HepG2 (cell line): ENCODE results near the gene AKR1A1. TPM values are rescaled to one million over a fixed set of nuclear protein-coding genes. Genes with fewer than 3 reads are reported as not detected.

Experiments used
- ARHGAP35 ChIP-seq: sonication (generic); formaldehyde crosslinking; IDR thresholded peaks from 2 replicates; pipeline ENCODE4 v1.9.0; 2022; ENCODE audit warnings: mild to moderate bottlenecking, inconsistent platforms, moderate library complexity, missing genetic modification reagents, borderline replicate concordance
- EP300 ChIP-seq, 3 experiments: sonication (generic) in 1 of 3; formaldehyde crosslinking in 1 of 3; IDR thresholded peaks; 2 replicates each; pipeline versions ENCODE4 v1.5.1 to v1.6.1; 2011 to 2020; ENCODE audit warnings: low read depth in 2 of 3, low read length in 2 of 3, borderline replicate concordance in 1 of 3, improper control_type of control experiment in 1 of 3, mild to moderate bottlenecking in 1 of 3, missing genetic modification reagents in 1 of 3, moderate library complexity in 1 of 3
- FOXP1 ChIP-seq, 2 experiments: fragments of 450-650 bp in 1 of 2; IDR thresholded peaks; 2 replicates each; pipeline ENCODE4 v1.6.1; 2017 to 2018; ENCODE audit warnings: antibody characterized with exemption in 1 of 2
- FUBP1 ChIP-seq: sonication (generic); formaldehyde crosslinking; IDR thresholded peaks from 2 replicates; pipeline ENCODE4 v1.5.1; 2020; ENCODE audit warnings: missing genetic modification reagents, mild to moderate bottlenecking, borderline replicate concordance
- GATA4 ChIP-seq: sonication (generic); IDR thresholded peaks from 2 replicates; pipeline ENCODE4 v1.6.1; 2016; ENCODE audit warnings: antibody characterized with exemption, low read depth, borderline replicate concordance
- GATAD2A ChIP-seq: IDR thresholded peaks from 2 replicates; pipeline ENCODE4 v1.6.1; 2016
- MYC ChIP-seq: sonication (generic); formaldehyde crosslinking; IDR thresholded peaks from 2 replicates; pipeline ENCODE4 v1.9.0; 2021; ENCODE audit warnings: missing genetic modification reagents, borderline replicate concordance
- NFE2L1 ChIP-seq: sonication (generic); formaldehyde crosslinking; IDR thresholded peaks from 2 replicates; pipeline ENCODE4 v1.4.0; 2020; ENCODE audit warnings: missing genetic modification reagents, mild to moderate bottlenecking, borderline replicate concordance
- PAWR ChIP-seq: sonication (generic); formaldehyde crosslinking; IDR thresholded peaks from 2 replicates; pipeline ENCODE4 v1.4.0; 2020; ENCODE audit warnings: missing genetic modification reagents, mild to moderate bottlenecking, borderline replicate concordance
- PRPF4 ChIP-seq: fragments of 200-400 bp; formaldehyde crosslinking; IDR thresholded peaks from 2 replicates; pipeline ENCODE4 v1.6.1; 2016; ENCODE audit warnings: low read length, low read depth; ENCODE audit not compliant: poor library complexity, severe bottlenecking
- SATB2 ChIP-seq: sonication (generic); formaldehyde crosslinking; IDR thresholded peaks from 2 replicates; pipeline ENCODE4 v1.5.0; 2020; ENCODE audit warnings: missing genetic modification reagents
- SKI ChIP-seq: fragments of 450-650 bp; IDR thresholded peaks from one replicate; pipeline ENCODE4 v1.6.1; 2018; ENCODE audit warnings: mild to moderate bottlenecking; ENCODE audit not compliant: partially characterized antibody
- SNAPC2 ChIP-seq: sonication (generic); formaldehyde crosslinking; IDR thresholded peaks from 2 replicates; pipeline ENCODE4 v1.8.1; 2022; ENCODE audit warnings: mild to moderate bottlenecking, missing genetic modification reagents
- SPEN ChIP-seq: sonication (generic); formaldehyde crosslinking; IDR thresholded peaks from 2 replicates; pipeline ENCODE4 v1.5.1; 2020; ENCODE audit warnings: low read depth, mild to moderate bottlenecking, missing genetic modification reagents
- STAG1 ChIP-seq: sonication (generic); formaldehyde crosslinking; IDR thresholded peaks from 2 replicates; pipeline ENCODE4 v1.4.0; 2020; ENCODE audit warnings: missing genetic modification reagents
- SYNCRIP ChIP-seq: fragments of 200-400 bp; formaldehyde crosslinking; IDR thresholded peaks from 2 replicates; pipeline ENCODE4 v1.6.1; 2018; ENCODE audit warnings: mild to moderate bottlenecking, low read depth, low read length; ENCODE audit not compliant: insufficient read depth
- TFE3 ChIP-seq: IDR thresholded peaks from 2 replicates; pipeline ENCODE4 v1.6.1; 2016
- TMF1 ChIP-seq: sonication (generic); formaldehyde crosslinking; IDR thresholded peaks from 2 replicates; pipeline ENCODE4 v1.8.1; 2022; ENCODE audit warnings: low read depth, missing genetic modification reagents
- ZBTB20 ChIP-seq: sonication (generic); formaldehyde crosslinking; IDR thresholded peaks from 2 replicates; pipeline ENCODE4 v1.8.1; 2023; ENCODE audit warnings: missing genetic modification reagents, low read depth, mild to moderate bottlenecking, borderline replicate concordance
- ZBTB21 ChIP-seq: sonication (generic); formaldehyde crosslinking; IDR thresholded peaks from 2 replicates; pipeline ENCODE4 v1.4.0; 2020; ENCODE audit warnings: missing genetic modification reagents
- ZNF180 ChIP-seq: sonication (generic); formaldehyde crosslinking; IDR thresholded peaks from 2 replicates; pipeline ENCODE4 v1.4.0; 2020; ENCODE audit warnings: low read depth, missing genetic modification reagents, borderline replicate concordance
- ZNF235 ChIP-seq: sonication (generic); formaldehyde crosslinking; IDR thresholded peaks from 2 replicates; pipeline ENCODE4 v1.8.1; 2023; ENCODE audit warnings: mild to moderate bottlenecking, missing genetic modification reagents, borderline replicate concordance
- ZNF441 ChIP-seq: sonication (generic); formaldehyde crosslinking; IDR thresholded peaks from 2 replicates; pipeline ENCODE4 v1.7.0; 2021; ENCODE audit warnings: missing genetic modification reagents, borderline replicate concordance
- ZNF460 ChIP-seq: sonication (generic); formaldehyde crosslinking; IDR thresholded peaks from 2 replicates; pipeline ENCODE4 v1.5.1; 2020; ENCODE audit warnings: missing genetic modification reagents, mild to moderate bottlenecking, borderline replicate concordance
- ZNF563 ChIP-seq: sonication (generic); formaldehyde crosslinking; IDR thresholded peaks from 2 replicates; pipeline ENCODE4 v1.8.0; 2022; ENCODE audit warnings: mild to moderate bottlenecking, moderate library complexity, missing genetic modification reagents
- ZNF766 ChIP-seq: sonication (generic); formaldehyde crosslinking; IDR thresholded peaks from 2 replicates; pipeline ENCODE4 v1.5.0; 2020; ENCODE audit warnings: missing genetic modification reagents, borderline replicate concordance
- ZNF772 ChIP-seq: sonication (generic); formaldehyde crosslinking; IDR thresholded peaks from 2 replicates; pipeline ENCODE4 v1.5.0; 2020; ENCODE audit warnings: mild to moderate bottlenecking, missing genetic modification reagents
- ZNF839 ChIP-seq: sonication (generic); formaldehyde crosslinking; IDR thresholded peaks from 2 replicates; pipeline ENCODE4 v1.4.0; 2020; ENCODE audit warnings: missing genetic modification reagents, mild to moderate bottlenecking, borderline replicate concordance
- polyA plus RNA-seq, 8 experiments: library from polyadenylated mRNA; depleted of rRNA in 3 of 8; stranded (reverse) in 7 of 8; unstranded in 1 of 8; fragments of >200 nt; fragmentation: Illumina TruSeq in 4 of 8; extraction: Trizol in 4 of 8; gene quantifications; 2 replicates each; pipeline versions ENCODE4 v1.2.1 to v1.2.3, GENCODE V29; 2011 to 2016; ENCODE audit warnings: low read depth in 4 of 8, missing spikeins in 1 of 8, mixed read lengths in 1 of 8; ENCODE audit not compliant: insufficient read depth in 1 of 8
- total RNA-seq, 5 experiments: library from RNA; depleted of rRNA; stranded (reverse); fragments of >200 nt; fragmentation: Illumina TruSeq; extraction: Trizol; gene quantifications; 2 replicates each; pipeline ENCODE4 v1.2.3, GENCODE V29; 2016; ENCODE audit warnings: low read depth in 1 of 5

The AKR1A1 gene
- total and polyA plus RNA-seq, 2 of the 13 experiments (the other 11 are each of a cell fraction or from before 2014, with no cell fraction given) = 181 to 217 TPM

- TF ChIP-seq GATAD2A (CRISPR knock-in tag) (no peak), FUBP1 (CRISPR knock-in tag) (no peak), PRPF4 (no peak), NFE2L1 (CRISPR knock-in tag) (no peak), GATA4 (no peak), SKI (no peak), ZBTB21 (no peak), SATB2 (CRISPR knock-in tag) (no peak), PAWR (CRISPR knock-in tag) (no peak), ZNF441 (no peak; the same call in 1 of the 2 replicates), ZNF839 (CRISPR knock-in tag) (no peak), ZNF180 (CRISPR knock-in tag) (no peak), SPEN (CRISPR knock-in tag) (no peak), SYNCRIP (no peak), ZNF772 (CRISPR knock-in tag) (no peak; the same call in 1 of the 2 replicates), MYC (CRISPR knock-in tag) (peak; percentile 71), STAG1 (CRISPR knock-in tag) (peak; percentile 49), ARHGAP35 (CRISPR knock-in tag) (no peak), ZNF766 (0 out of 2 replicates have a peak, but pooled peaks have one; percentile 21), ZNF563 (CRISPR knock-in tag) (no peak), ZNF460 (CRISPR knock-in tag) (no peak), FOXP1 (IDR thresholded peaks at IDR 0.05) (no peak), FOXP1 (CRISPR knock-in tag; IDR thresholded peaks at IDR 0.05) (no peak), ZBTB20 (no peak), EP300 (IDR thresholded peaks at IDR 0.05; ENCODE audit: low read depth in 2 of 2, low read length in 2 of 2) (peak in 1 of 2 experiments; percentile 2; a peak in 1 of 4 replicates), EP300 (CRISPR knock-in tag; IDR thresholded peaks at IDR 0.05; ENCODE audit: borderline replicate concordance) (no peak), TFE3 (no peak), ZNF235 (CRISPR knock-in tag) (no peak), TMF1 (CRISPR knock-in tag) (no peak), SNAPC2 (0 out of 2 replicates have a peak, but pooled peaks have one; percentile 21)
Measured at GRCh38 chr1:45584351-45585109, 33.9 kb downstream of the AKR1A1 start (continued).
